GM23338 (cell line): ENCODE data around the gene ERVMER34-1. TPM values are rescaled to one million over a fixed set of nuclear protein-coding genes. Genes with fewer than 3 reads are reported as not detected.

Source experiments
- ATAC-seq: fragments of 200-7000 bp; cut with Tn5 transposase; 3 replicates; pipeline ENCODE4 v1.9.1; 2020
- DNase-seq: peaks from one replicate; pipeline ENCODE4 v3.0.0-alpha.2; 2015; ENCODE audit warnings: low spot score
- H2AFZ ChIP-seq: fragments of 200-600 bp; sonication (generic); 2 replicates; pipeline ENCODE4 v1.8.0; 2016; ENCODE audit warnings: antibody characterized with exemption, mild to moderate bottlenecking, moderate library complexity
- H3F3A ChIP-seq: fragments of 200-600 bp; sonication (generic); replicated peaks from 2 replicates; pipeline ENCODE4 v1.8.0; 2017; ENCODE audit warnings: antibody characterized with exemption, mixed run types, low read depth
- H3K27ac ChIP-seq: fragments of 200-600 bp; sonication (generic); 2 replicates; pipeline ENCODE4 v1.6.1; 2016; ENCODE audit warnings: low read depth
- H3K27me3 ChIP-seq: fragments of 200-600 bp; sonication (generic); 2 replicates; pipeline ENCODE4 v1.8.0; 2016; ENCODE audit warnings: mild to moderate bottlenecking, mixed run types, moderate library complexity; ENCODE audit not compliant: insufficient read depth
- H3K36me3 ChIP-seq: fragments of 200-600 bp; sonication (generic); 2 replicates; pipeline ENCODE4 v1.8.0; 2016; ENCODE audit warnings: mild to moderate bottlenecking; ENCODE audit not compliant: insufficient read depth
- H3K4me1 ChIP-seq: fragments of 200-600 bp; sonication (generic); 2 replicates; pipeline ENCODE4 v1.8.0; 2016; ENCODE audit warnings: mild to moderate bottlenecking, moderate library complexity; ENCODE audit not compliant: insufficient read depth
- H3K4me2 ChIP-seq: fragments of 200-600 bp; sonication (generic); 2 replicates; pipeline ENCODE4 v1.7.1; 2017; ENCODE audit warnings: mixed run types
- H3K4me3 ChIP-seq: fragments of 200-600 bp; sonication (generic); 2 replicates; pipeline ENCODE4 v1.6.1; 2016; ENCODE audit warnings: mixed run types
- H3K79me2 ChIP-seq: fragments of 200-600 bp; sonication (generic); replicated peaks from 2 replicates; pipeline ENCODE4 v1.8.0; 2017; ENCODE audit warnings: mild to moderate bottlenecking; ENCODE audit not compliant: insufficient read depth
- H3K9me2 ChIP-seq: fragments of 200-600 bp; sonication (generic); 2 replicates; pipeline ENCODE4 v1.8.0; 2017; ENCODE audit not compliant: insufficient read depth
- H4K20me1 ChIP-seq: fragments of 200-600 bp; sonication (generic); replicated peaks from 2 replicates; pipeline ENCODE4 v1.8.0; 2017; ENCODE audit warnings: mild to moderate bottlenecking; ENCODE audit not compliant: insufficient read depth
- H3K27ac Mint-ChIP-seq: 2 replicates; pipeline ENCODE4 v1.8.0; 2020; ENCODE audit warnings: inconsistent platforms, mild to moderate bottlenecking, moderate library complexity, mixed read lengths
- H3K27me3 Mint-ChIP-seq: 3 replicates; pipeline ENCODE4 v1.8.0; 2022; ENCODE audit warnings: low read depth, mild to moderate bottlenecking, moderate library complexity, mixed read lengths, inconsistent platforms; ENCODE audit not compliant: insufficient read depth, poor library complexity
- H3K36me3 Mint-ChIP-seq: 3 replicates; pipeline ENCODE4 v1.8.0; 2021; ENCODE audit warnings: low read depth, mild to moderate bottlenecking, inconsistent platforms, moderate library complexity, mixed read lengths
- H3K4me1 Mint-ChIP-seq: 3 replicates; pipeline ENCODE4 v1.8.0; 2020; ENCODE audit warnings: mild to moderate bottlenecking, inconsistent platforms, mixed read lengths
- H3K4me3 Mint-ChIP-seq: 3 replicates; pipeline ENCODE4 v1.8.0; 2021; ENCODE audit warnings: moderate library complexity, mild to moderate bottlenecking, inconsistent platforms, mixed read lengths
- H3K9me3 Mint-ChIP-seq: 3 replicates; pipeline ENCODE4 v1.8.0; 2020; ENCODE audit warnings: moderate library complexity, mild to moderate bottlenecking, inconsistent platforms, mixed read lengths
- CREB1 ChIP-seq: fragments of 250-450 bp; sonication (Bioruptor Pico); IDR thresholded peaks from 2 replicates; pipeline ENCODE4 v1.5.0; 2020; ENCODE audit warnings: low read depth, mild to moderate bottlenecking, moderate library complexity
- POLR2AphosphoS5 ChIP-seq: IDR thresholded peaks from 2 replicates; pipeline ENCODE4 v1.6.1; 2016; ENCODE audit warnings: antibody characterized with exemption, low read depth
- ZNF114 ChIP-seq: fragments of 250-450 bp; sonication (Bioruptor Pico); IDR thresholded peaks from 2 replicates; pipeline ENCODE4 v1.5.0; 2020; ENCODE audit warnings: mild to moderate bottlenecking, moderate library complexity
- polyA plus RNA-seq: library from polyadenylated mRNA; unstranded; fragments of >200 nt; fragmentation: Nextera tagmentation; extraction: Ambion mirVana; gene quantifications from 2 replicates; pipeline ENCODE4 v1.2.1, GENCODE V29; 2016
- total RNA-seq: library from RNA; depleted of rRNA; stranded (reverse); fragments of >200 nt; shearing (Covaris generic); gene quantifications from 2 replicates; pipeline ENCODE4 v1.2.3, GENCODE V29; 2014
- TF ChIP-seq, protein P1 (sequence below): IDR thresholded peaks from 2 replicates; pipeline ENCODE4 v1.6.1; 2016; ENCODE audit warnings: antibody characterized with exemption
- TF ChIP-seq, protein P2 (sequence below): fragments of 250-450 bp; sonication (Bioruptor Pico); IDR thresholded peaks from 2 replicates; pipeline ENCODE4 v1.5.0; 2020; ENCODE audit warnings: mild to moderate bottlenecking, moderate library complexity
- TF ChIP-seq, protein P3 (sequence below), 2 experiments: fragments of 200-600 bp in 1 of 2; sonication (generic) in 1 of 2; conservative IDR thresholded peaks; 2 replicates each; pipeline versions ENCODE4 v1.5.1 to v1.6.1; 2016 to 2017; ENCODE audit warnings: antibody characterized with exemption in 2 of 2, low read depth in 2 of 2, mild to moderate bottlenecking in 2 of 2, moderate library complexity in 1 of 2

ERVMER34-1 gene
- total and polyA plus RNA-seq, 2 experiments from 2014 or later, result 15.9 to 34.1 TPM

DNA sequence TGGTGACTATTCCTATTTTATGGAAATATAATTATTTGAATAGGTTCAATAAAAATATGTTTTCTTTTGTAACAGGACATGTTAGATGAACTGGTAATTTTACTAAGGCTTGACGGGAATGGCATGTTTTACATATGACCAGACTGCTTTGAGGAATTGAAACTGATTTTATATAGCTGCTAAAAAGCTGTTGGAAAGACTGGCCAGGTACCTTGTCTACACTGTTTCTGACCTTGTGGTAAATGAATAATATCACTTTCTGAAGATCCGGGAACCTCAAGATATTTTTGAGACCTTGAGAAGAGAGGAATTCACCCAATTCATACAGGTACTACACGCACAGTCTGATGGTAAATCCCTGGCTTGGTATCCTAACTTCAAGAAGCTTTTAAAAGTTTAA lies 50.0 kb downstream of the ERVMER34-1 start (continued):
- no peak for TF ChIP-seq POLR2AphosphoS5

DNA sequence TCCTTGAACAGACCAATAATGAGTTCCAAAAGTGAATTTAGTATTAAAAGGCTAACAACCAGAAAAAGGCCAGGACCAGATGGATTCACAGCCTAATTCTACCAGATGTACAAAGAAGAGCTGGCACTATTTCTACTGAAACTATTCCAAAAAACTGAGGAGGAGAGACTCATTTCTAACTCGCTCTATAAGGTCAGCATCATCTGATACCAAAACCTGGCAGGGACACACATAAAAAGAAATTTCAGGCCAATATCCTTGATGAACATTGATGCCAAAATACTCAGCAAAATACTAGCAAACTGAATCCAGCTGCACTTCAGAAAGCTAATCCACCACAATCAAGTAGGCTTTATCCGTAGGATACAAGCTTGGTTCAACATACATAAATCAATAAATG lies 56.3 kb downstream of the ERVMER34-1 start:
- Mint-ChIP-seq H3K27me3 (peaks cover 2% of the 10 kb centered on the region), H3K4me3 (no peak overlapping the region), H3K27ac (no peak overlapping the region), H3K36me3 (0 out of 3 replicates have a peak, but pooled peaks cover 7% of the 10 kb centered on the region), H3K9me3 (peaks cover 28% of the 10 kb centered on the region), H3K4me1 (peaks cover 8% of the 10 kb centered on the region)
- Histone ChIP-seq H3K79me2 (no peaks in the 10 kb centered on the region), H3K4me2 (no peak overlapping the region), H3K36me3 (no peaks in the 10 kb centered on the region), H4K20me1 (no peaks in the 10 kb centered on the region), H3K4me1 (peaks cover 13% of the 10 kb centered on the region), H3K27ac (no peak overlapping the region), H3K4me3 (no peak overlapping the region), H2AFZ (no peak overlapping the region), H3K9me2 (no peaks in the 10 kb centered on the region), H3K27me3 (no peaks in the 10 kb centered on the region), H3F3A (no peaks in the 10 kb centered on the region)
- ATAC-seq (no peak), DNase-seq (no peak)
- TF ChIP-seq ZNF114 (CRISPR knock-in tag) (no peak), CREB1 (no peak)
- TF ChIP-seq, protein P1, sequence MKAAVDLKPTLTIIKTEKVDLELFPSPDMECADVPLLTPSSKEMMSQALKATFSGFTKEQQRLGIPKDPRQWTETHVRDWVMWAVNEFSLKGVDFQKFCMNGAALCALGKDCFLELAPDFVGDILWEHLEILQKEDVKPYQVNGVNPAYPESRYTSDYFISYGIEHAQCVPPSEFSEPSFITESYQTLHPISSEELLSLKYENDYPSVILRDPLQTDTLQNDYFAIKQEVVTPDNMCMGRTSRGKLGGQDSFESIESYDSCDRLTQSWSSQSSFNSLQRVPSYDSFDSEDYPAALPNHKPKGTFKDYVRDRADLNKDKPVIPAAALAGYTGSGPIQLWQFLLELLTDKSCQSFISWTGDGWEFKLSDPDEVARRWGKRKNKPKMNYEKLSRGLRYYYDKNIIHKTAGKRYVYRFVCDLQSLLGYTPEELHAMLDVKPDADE, result no peak
- TF ChIP-seq, protein P2, sequence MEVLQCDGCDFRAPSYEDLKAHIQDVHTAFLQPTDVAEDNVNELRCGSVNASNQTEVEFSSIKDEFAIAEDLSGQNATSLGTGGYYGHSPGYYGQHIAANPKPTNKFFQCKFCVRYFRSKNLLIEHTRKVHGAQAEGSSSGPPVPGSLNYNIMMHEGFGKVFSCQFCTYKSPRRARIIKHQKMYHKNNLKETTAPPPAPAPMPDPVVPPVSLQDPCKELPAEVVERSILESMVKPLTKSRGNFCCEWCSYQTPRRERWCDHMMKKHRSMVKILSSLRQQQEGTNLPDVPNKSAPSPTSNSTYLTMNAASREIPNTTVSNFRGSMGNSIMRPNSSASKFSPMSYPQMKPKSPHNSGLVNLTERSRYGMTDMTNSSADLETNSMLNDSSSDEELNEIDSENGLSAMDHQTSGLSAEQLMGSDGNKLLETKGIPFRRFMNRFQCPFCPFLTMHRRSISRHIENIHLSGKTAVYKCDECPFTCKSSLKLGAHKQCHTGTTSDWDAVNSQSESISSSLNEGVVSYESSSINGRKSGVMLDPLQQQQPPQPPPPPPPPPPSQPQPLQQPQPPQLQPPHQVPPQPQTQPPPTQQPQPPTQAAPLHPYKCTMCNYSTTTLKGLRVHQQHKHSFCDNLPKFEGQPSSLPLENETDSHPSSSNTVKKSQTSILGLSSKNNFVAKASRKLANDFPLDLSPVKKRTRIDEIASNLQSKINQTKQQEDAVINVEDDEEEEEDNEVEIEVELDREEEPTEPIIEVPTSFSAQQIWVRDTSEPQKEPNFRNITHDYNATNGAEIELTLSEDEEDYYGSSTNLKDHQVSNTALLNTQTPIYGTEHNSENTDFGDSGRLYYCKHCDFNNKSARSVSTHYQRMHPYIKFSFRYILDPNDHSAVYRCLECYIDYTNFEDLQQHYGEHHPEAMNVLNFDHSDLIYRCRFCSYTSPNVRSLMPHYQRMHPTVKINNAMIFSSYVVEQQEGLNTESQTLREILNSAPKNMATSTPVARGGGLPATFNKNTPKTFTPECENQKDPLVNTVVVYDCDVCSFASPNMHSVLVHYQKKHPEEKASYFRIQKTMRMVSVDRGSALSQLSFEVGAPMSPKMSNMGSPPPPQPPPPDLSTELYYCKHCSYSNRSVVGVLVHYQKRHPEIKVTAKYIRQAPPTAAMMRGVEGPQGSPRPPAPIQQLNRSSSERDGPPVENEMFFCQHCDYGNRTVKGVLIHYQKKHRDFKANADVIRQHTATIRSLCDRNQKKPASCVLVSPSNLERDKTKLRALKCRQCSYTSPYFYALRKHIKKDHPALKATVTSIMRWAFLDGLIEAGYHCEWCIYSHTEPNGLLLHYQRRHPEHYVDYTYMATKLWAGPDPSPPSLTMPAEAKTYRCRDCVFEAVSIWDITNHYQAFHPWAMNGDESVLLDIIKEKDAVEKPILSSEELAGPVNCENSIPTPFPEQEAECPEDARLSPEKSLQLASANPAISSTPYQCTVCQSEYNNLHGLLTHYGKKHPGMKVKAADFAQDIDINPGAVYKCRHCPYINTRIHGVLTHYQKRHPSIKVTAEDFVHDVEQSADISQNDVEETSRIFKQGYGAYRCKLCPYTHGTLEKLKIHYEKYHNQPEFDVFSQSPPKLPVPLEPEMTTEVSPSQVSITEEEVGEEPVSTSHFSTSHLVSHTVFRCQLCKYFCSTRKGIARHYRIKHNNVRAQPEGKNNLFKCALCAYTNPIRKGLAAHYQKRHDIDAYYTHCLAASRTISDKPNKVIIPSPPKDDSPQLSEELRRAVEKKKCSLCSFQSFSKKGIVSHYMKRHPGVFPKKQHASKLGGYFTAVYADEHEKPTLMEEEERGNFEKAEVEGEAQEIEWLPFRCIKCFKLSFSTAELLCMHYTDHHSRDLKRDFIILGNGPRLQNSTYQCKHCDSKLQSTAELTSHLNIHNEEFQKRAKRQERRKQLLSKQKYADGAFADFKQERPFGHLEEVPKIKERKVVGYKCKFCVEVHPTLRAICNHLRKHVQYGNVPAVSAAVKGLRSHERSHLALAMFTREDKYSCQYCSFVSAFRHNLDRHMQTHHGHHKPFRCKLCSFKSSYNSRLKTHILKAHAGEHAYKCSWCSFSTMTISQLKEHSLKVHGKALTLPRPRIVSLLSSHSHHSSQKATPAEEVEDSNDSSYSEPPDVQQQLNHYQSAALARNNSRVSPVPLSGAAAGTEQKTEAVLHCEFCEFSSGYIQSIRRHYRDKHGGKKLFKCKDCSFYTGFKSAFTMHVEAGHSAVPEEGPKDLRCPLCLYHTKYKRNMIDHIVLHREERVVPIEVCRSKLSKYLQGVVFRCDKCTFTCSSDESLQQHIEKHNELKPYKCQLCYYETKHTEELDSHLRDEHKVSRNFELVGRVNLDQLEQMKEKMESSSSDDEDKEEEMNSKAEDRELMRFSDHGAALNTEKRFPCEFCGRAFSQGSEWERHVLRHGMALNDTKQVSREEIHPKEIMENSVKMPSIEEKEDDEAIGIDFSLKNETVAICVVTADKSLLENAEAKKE (CRISPR knock-in tag), result no peak
- TF ChIP-seq, protein P3, sequence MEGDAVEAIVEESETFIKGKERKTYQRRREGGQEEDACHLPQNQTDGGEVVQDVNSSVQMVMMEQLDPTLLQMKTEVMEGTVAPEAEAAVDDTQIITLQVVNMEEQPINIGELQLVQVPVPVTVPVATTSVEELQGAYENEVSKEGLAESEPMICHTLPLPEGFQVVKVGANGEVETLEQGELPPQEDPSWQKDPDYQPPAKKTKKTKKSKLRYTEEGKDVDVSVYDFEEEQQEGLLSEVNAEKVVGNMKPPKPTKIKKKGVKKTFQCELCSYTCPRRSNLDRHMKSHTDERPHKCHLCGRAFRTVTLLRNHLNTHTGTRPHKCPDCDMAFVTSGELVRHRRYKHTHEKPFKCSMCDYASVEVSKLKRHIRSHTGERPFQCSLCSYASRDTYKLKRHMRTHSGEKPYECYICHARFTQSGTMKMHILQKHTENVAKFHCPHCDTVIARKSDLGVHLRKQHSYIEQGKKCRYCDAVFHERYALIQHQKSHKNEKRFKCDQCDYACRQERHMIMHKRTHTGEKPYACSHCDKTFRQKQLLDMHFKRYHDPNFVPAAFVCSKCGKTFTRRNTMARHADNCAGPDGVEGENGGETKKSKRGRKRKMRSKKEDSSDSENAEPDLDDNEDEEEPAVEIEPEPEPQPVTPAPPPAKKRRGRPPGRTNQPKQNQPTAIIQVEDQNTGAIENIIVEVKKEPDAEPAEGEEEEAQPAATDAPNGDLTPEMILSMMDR (conservative IDR thresholded peaks at IDR 0.05; ENCODE audit: low read depth in 2 of 2), result no peak
